Measurements from ENCODE around the gene PLAC1. TPM values are rescaled to one million over a fixed set of nuclear protein-coding genes. Genes with fewer than 3 reads are reported as not detected.

Gene PLAC1
- total RNA-seq, 1 experiment from 2014 or later = 2.7 TPM

GRCh38 chrX:134524181-134524580 lies 134.1 kb downstream of the PLAC1 start:
- BruUV-seq (replicated peaks) = no TSS peak
- Histone ChIP-seq H3K4me3 (ENCODE audit: low read depth, low read length) (no peak overlapping the region), H3K36me3 (ENCODE audit: control insufficient read depth, insufficient read depth, low read length) (no peaks in the 10 kb centered on the region), H3K4me1 (no peaks in the 10 kb centered on the region), H3K27me3 (replicated peaks; ENCODE audit: control insufficient read depth, insufficient read depth, low read length) (no peaks in the 10 kb centered on the region), H3K9me3 (no peaks in the 10 kb centered on the region)
- Mint-ChIP-seq H3K9me3 (ENCODE audit: unreplicated experiment) (no peaks in the 10 kb centered on the region), H3K27me3 (ENCODE audit: insufficient read depth, unreplicated experiment) (no peaks in the 10 kb centered on the region), H3K4me1 (ENCODE audit: low read depth, unreplicated experiment) (no peaks in the 10 kb centered on the region), H3K36me3 (ENCODE audit: insufficient read depth, unreplicated experiment) (no peaks in the 10 kb centered on the region), H3K4me3 (ENCODE audit: unreplicated experiment) (no peak overlapping the region), H3K27ac (ENCODE audit: unreplicated experiment) (no peak overlapping the region)
- POLR2A ChIA-PET = no interaction called here
- DNase-seq = no peak
- no peak for TF ChIP-seq CTCF (IDR thresholded peaks at IDR 0.05; ENCODE audit: insufficient read depth in 1 of 2, low read depth in 1 of 2, low read length in 1 of 2, severe bottlenecking in 1 of 2, unreplicated experiment in 1 of 2)
- intact Hi-C loops (cut with micrococcal nuclease; ENCODE audit: unreplicated experiment) = no loop called here
- CTCF ChIA-PET = no interaction called here

GRCh38 chrX:134520860-134521390 lies 137.3 kb downstream of the PLAC1 start:
- CTCF ChIA-PET = interaction anchor here (1.0 to 1.4 kb wide), 5 partner anchors 37 to 262 kb away, joined by 4 to 16 read pairs (median 7); no protein-coding TSS in a partner anchor
- H3K4me3 ChIP-seq (ENCODE audit: low read depth, low read length) = no peak overlapping the region
- intact Hi-C loops (cut with micrococcal nuclease; ENCODE audit: unreplicated experiment) = loop anchor here (1.0 to 2.0 kb wide), 2 partner anchors 198 to 232 kb away; no protein-coding TSS in a partner anchor
- H3K36me3 Mint-ChIP-seq (ENCODE audit: insufficient read depth, unreplicated experiment) = no peaks in the 10 kb centered on the region
- no peaks in the 10 kb centered on the region for H3K36me3 ChIP-seq (ENCODE audit: control insufficient read depth, insufficient read depth, low read length)
- TF ChIP-seq CTCF (IDR thresholded peaks at IDR 0.05; ENCODE audit: insufficient read depth in 1 of 2, low read depth in 1 of 2, low read length in 1 of 2, severe bottlenecking in 1 of 2, unreplicated experiment in 1 of 2) = peak; percentile 47 to 67
- no peak overlapping the region for H3K27ac Mint-ChIP-seq (ENCODE audit: unreplicated experiment)
- H3K9me3 ChIP-seq = no peaks in the 10 kb centered on the region
- no peaks in the 10 kb centered on the region for H3K9me3 Mint-ChIP-seq (ENCODE audit: unreplicated experiment)
- H3K27me3 ChIP-seq (replicated peaks; ENCODE audit: control insufficient read depth, insufficient read depth, low read length) = no peaks in the 10 kb centered on the region
- no peaks in the 10 kb centered on the region for H3K4me1 Mint-ChIP-seq (ENCODE audit: low read depth, unreplicated experiment)
- no TSS peak for BruUV-seq (replicated peaks)
- H3K4me1 ChIP-seq = no peaks in the 10 kb centered on the region
- POLR2A ChIA-PET = no interaction called here
- no peak overlapping the region for H3K4me3 Mint-ChIP-seq (ENCODE audit: unreplicated experiment)
- peak; percentile 55 to 61 for DNase-seq
- no peaks in the 10 kb centered on the region for H3K27me3 Mint-ChIP-seq (ENCODE audit: insufficient read depth, unreplicated experiment)

Small RNA genes within 50 kb of the gene (microRNA-seq; reads per million reads assigned to microRNA genes)
- gene MIR424 (1,055 reads per million, percentile 87 among the genes with 10 or more reads in this experiment), gene MIR450A1 (2.8 reads per million, percentile 16 among the genes with 10 or more reads in this experiment), gene MIR450A2 (1.1 reads per million), gene MIR450B (1.9 reads per million, percentile 5 among the genes with 10 or more reads in this experiment), gene MIR503 (95.9 reads per million, percentile 71 among the genes with 10 or more reads in this experiment), gene MIR542 (30.5 reads per million, percentile 61 among the genes with 10 or more reads in this experiment)

Other genes starting within 250 kb of the PLAC1 start
- 48.0 and 50.2 TPM in 2 replicates for gene HPRT1, start 198.3 kb downstream of the PLAC1 start, total RNA-seq (2022)
- 37.6 and 41.0 TPM in 2 replicates for gene PABIR2, start 138.7 kb upstream of the PLAC1 start, total RNA-seq (2022)

Measured in Caco-2 (cell line).